WERI-Rb-1 (cell line): ENCODE data around the gene CAMK2N1.
"Not testable (repeated sequence)": the region's sequence is repeated elsewhere in the genome, so short reads cannot be mapped to it uniquely, and the experiment has no call there.

Source experiments
- DNase-seq: peaks from one replicate; pipeline ENCODE4 v3.0.0-alpha.2; 2020
- H3K27ac ChIP-seq: fragments of 250-450 bp; sonication (Bioruptor Pico); 2 replicates; pipeline ENCODE4 v1.5.1; 2020; ENCODE audit warnings: mild to moderate bottlenecking, moderate library complexity
- H3K27me3 ChIP-seq: fragments of 250-450 bp; sonication (Bioruptor Pico); 2 replicates; pipeline ENCODE4 v1.5.1; 2021; ENCODE audit warnings: mild to moderate bottlenecking, low read depth, moderate library complexity; ENCODE audit not compliant: insufficient read depth, severe bottlenecking
- H3K36me3 ChIP-seq: fragments of 250-450 bp; sonication (Bioruptor Pico); 2 replicates; pipeline ENCODE4 v1.5.1; 2020; ENCODE audit warnings: mild to moderate bottlenecking, moderate library complexity
- H3K4me3 ChIP-seq: 2 replicates; pipeline ENCODE4 v1.5.1; 2011; ENCODE audit warnings: low read depth, mild to moderate bottlenecking, control low read depth, low read length
- H3K9me3 ChIP-seq: fragments of 250-450 bp; sonication (Bioruptor Pico); 2 replicates; pipeline ENCODE4 v1.5.1; 2021; ENCODE audit warnings: mild to moderate bottlenecking, moderate library complexity; ENCODE audit not compliant: severe bottlenecking
- CTCF ChIP-seq: IDR thresholded peaks from 2 replicates; pipeline ENCODE4 v1.5.1; 2011; ENCODE audit warnings: low read depth, mild to moderate bottlenecking, control low read depth, inconsistent platforms, low read length

CAMK2N1 gene

GRCh38 chr1:20499105-20499504 lies 13.1 kb upstream of the CAMK2N1 start:
- TF ChIP-seq CTCF: no peak
- DNase-seq: no peak
- Histone ChIP-seq H3K9me3 (no peaks in the 10 kb centered on the region), H3K36me3 (peaks cover 44% of the 10 kb centered on the region), H3K4me3 (no peak overlapping the region), H3K27me3 (no peaks in the 10 kb centered on the region), H3K27ac (no peak overlapping the region)

GRCh38 chr1:20498116-20498515 lies 12.1 kb upstream of the CAMK2N1 start:
- no peak for TF ChIP-seq CTCF
- Histone ChIP-seq H3K27me3 (peaks cover under 1% of the 10 kb centered on the region), H3K9me3 (no peaks in the 10 kb centered on the region), H3K4me3 (no peak overlapping the region), H3K36me3 (peaks cover 42% of the 10 kb centered on the region), H3K27ac (no peak overlapping the region)
- no peak for DNase-seq

GRCh38 chr1:20497506-20497905 lies 11.5 kb upstream of the CAMK2N1 start:
- Histone ChIP-seq H3K4me3 (no peak overlapping the region), H3K36me3 (peaks cover 36% of the 10 kb centered on the region), H3K27ac (no peak overlapping the region), H3K9me3 (no peaks in the 10 kb centered on the region), H3K27me3 (peaks cover 7% of the 10 kb centered on the region)
- DNase-seq: no peak
- no peak for TF ChIP-seq CTCF

GRCh38 chr1:20496725-20497383 lies 10.8 kb upstream of the CAMK2N1 start:
- H3K4me3 ChIP-seq, H3K27ac ChIP-seq, H3K9me3 ChIP-seq, DNase-seq: not testable (repeated sequence)
- peaks cover 30% of the 10 kb centered on the region for H3K36me3 ChIP-seq
- peaks cover 13% of the 10 kb centered on the region for H3K27me3 ChIP-seq

- TF ChIP-seq CTCF: no peak
- Histone ChIP-seq H3K4me3 (no peak overlapping the region), H3K27me3 (peaks cover 19% of the 10 kb centered on the region), H3K27ac (no peak overlapping the region), H3K9me3 (no peaks in the 10 kb centered on the region), H3K36me3 (peaks cover 24% of the 10 kb centered on the region)
- DNase-seq: no peak
Measured at GRCh38 chr1:20496241-20496661, 10.2 kb upstream of the CAMK2N1 start.

GRCh38 chr1:20495661-20496060 lies 9.7 kb upstream of the CAMK2N1 start:
- Histone ChIP-seq H3K36me3 (peaks cover 18% of the 10 kb centered on the region), H3K9me3 (no peaks in the 10 kb centered on the region), H3K27ac (no peak overlapping the region), H3K4me3 (no peak overlapping the region), H3K27me3 (peaks cover 25% of the 10 kb centered on the region)
- DNase-seq: no peak
- TF ChIP-seq CTCF: no peak
